Right ventricle myocardium inferior (tissue), 1 donor: ENCODE measurements around the gene GPER1. TPM values are rescaled to one million over a fixed set of nuclear protein-coding genes. Genes with fewer than 3 reads are reported as not detected.

Experiments used
- ATAC-seq: fragments of 200-7000 bp; cut with Tn5 transposase; one replicate; pipeline ENCODE4 v1.9.1; 2020; ENCODE audit warnings: mild to moderate bottlenecking, moderate library complexity
- DNase-seq: peaks from one replicate; pipeline ENCODE4 v3.0.0; 2021; ENCODE audit errors: missing footprints
- intact Hi-C: fragments of 100-400 bp; cut with DNase I; formaldehyde crosslinking; loops from one replicate; pipeline ENCODE4 v1.11.0; 2022
- total RNA-seq: library from RNA; stranded (reverse); fragmentation: NEBNext Ultra II Directional; extraction: Animal tissue kit (Norgen Biotek cat#: 25700); gene quantifications from one replicate; pipeline ENCODE4 v1.2.1, GENCODE V29; 2021
- donor health status: DM: no; HTN: yes; CAD: no; lungs with severe emphysema.

Gene GPER1
- total RNA-seq, 1 donor from 2014 or later = 3.6 TPM

GRCh38 chr7:1095621-1096155 is 7.8 kb downstream of the GPER1 start:
- DNase-seq (peak; percentile 50), ATAC-seq (peak; percentile 18)
- intact Hi-C loops = no loop called here

DNA sequence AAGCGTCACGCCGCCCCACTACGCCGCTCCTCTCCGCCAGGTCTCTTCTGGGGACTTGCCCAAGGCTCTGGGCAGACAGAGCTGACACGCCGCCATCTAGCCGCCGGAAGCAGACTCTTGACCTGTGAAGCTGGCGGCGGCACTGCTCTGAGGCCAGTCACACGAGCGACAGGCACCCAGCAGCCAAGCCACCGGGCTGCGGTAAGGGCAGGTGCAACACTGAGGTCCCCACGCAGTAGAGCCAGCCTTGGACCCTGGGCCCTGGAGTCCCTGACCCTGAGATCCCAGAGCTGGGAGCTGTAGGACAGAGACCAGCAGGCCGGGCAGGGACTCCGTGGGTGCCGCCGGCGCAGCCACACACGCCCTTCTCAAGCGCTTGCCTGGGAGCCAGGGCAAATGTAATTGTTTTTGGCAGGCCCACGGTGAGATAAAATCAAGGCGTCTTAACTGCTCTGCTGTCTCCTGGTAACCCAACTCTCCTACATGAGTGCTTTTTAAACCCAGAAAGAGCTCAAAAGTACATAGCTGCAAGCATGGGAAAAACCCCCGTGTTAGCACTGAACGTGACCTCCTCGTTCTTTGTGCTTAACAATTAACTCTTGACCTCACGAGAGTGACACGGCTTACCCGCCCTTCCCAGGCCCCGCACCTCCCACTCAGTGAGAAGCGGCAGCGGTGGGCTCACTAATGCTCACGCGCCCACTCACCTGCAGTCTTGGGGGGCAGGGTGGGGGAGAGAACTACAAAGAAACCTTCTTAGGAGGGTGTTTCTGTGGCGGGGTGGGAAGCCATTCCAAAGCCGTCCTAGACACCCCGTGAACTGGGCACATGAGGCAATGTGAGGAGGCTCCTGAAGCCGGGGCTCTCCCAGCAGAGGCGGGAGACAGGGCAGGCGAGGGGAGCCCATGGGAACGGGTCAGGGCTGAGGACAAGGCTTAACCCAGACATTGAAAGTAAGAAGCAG is 8.5 kb downstream of the GPER1 start:
- DNase-seq (peak; percentile 62), ATAC-seq (peak; percentile 35)
- intact Hi-C loops = no loop called here

DNA sequence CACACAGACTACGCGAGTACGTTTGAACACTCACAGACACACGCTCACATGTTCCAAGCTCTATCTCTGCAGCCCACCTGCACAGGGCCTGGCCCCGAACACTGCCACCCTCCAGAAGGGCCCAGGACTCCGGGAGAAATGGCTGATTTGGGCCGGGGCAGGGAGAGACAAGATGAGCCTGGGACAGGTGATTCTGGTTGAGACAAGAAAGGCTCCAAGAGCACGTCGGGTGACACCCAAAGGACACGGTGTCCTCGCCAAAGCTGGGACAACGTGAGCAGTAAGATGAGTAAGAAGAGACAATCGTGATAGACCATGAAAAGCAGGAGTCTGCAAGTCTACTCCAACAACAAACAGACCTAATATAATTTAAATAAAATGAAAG is 9.2 kb downstream of the GPER1 start:
- intact Hi-C loops = no loop called here
- DNase-seq (peak; percentile 58), ATAC-seq (no peak)

- ATAC-seq (no peak), DNase-seq (peak; percentile 46)
- intact Hi-C loops = no loop called here
These were observed 10.6 kb downstream of the GPER1 start for GRCh38 chr7:1098243-1099153.

DNA sequence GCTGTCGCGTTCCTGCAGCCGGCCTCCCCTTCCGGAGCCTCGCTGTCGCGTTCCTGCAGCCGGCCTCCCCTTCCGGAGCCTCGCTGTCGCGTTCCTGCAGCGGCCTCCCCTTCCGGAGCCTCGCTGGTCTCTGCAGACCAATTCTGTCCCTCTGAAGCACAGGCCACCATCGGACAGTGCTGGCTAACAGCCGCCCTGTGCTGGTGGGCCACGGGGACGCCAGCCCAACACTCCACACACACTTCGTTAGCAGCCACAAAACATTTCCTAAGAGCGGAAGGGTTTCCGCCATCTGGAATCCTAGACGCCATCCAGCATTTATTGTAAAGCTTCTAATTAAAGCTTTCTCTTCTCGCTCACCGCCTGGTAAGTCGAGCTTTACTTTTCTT is 11.2 kb downstream of the GPER1 start:
- peak; percentile 15 for DNase-seq
- intact Hi-C loops = no loop called here
- no peak for ATAC-seq

- peak; percentile 66 for DNase-seq
- intact Hi-C loops = no loop called here
- ATAC-seq = no peak
These were observed 11.7 kb downstream of the GPER1 start for GRCh38 chr7:1099637-1100036.

- intact Hi-C loops = no loop called here
- no peak for ATAC-seq
- no peak for DNase-seq
These were observed 12.5 kb downstream of the GPER1 start for GRCh38 chr7:1100386-1100785.

GRCh38 chr7:1100834-1101562 is 13.1 kb downstream of the GPER1 start:
- ATAC-seq = no peak
- peak; percentile 44 for DNase-seq
- intact Hi-C loops = no loop called here

- no peak for ATAC-seq
- peak; percentile 56 for DNase-seq
- intact Hi-C loops = no loop called here
These were observed 13.9 kb downstream of the GPER1 start for GRCh38 chr7:1101563-1102431.

DNA sequence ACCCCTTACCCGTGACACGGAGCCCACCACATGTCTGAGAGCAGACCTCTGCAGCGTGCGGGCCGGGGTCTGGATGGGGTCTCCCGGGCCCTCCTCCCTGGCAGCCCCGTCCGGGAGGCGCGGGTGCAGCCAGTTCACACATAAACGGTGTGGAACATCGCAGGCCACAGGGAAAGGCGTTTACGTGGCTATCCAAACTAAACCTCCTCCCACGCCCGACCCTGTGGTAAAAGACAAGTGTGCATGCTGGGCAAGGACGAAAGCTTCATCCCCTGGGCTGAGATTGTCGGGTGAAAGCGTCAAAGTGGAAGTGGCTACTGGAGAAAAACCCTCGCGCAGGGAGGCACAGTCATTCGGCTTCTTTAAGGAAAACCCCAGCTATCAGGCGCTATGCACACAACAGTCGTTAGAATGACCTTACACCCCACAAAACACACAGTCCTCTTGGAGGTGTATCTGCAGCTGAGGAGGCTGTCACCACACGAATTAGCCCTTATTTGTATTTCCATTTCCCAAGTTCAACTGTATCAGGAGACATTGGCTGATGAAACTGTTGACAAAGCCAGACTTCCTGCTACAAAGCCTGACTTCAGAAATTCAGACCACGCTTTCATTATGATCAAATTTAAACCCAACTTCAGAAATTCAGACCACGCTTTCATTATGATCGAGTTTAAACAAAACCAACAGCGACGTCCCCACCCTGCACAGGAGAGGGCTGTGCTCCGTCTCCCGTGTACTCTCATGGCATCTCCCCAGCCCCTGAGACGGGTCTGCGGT is 15.3 kb downstream of the GPER1 start:
- intact Hi-C loops = no loop called here
- DNase-seq (no peak), ATAC-seq (no peak)

GRCh38 chr7:1103789-1104515 is 16.0 kb downstream of the GPER1 start:
- intact Hi-C loops = no loop called here
- ATAC-seq (no peak), DNase-seq (peak; percentile 57)

GRCh38 chr7:1104516-1105179 is 16.7 kb downstream of the GPER1 start:
- no peak for DNase-seq
- intact Hi-C loops = no loop called here

GRCh38 chr7:1105189-1105588 is 17.3 kb downstream of the GPER1 start:
- DNase-seq = peak; percentile 64
- ATAC-seq = no peak
- intact Hi-C loops = no loop called here

More at GRCh38 chr7:1104516-1105179, 16.7 kb downstream of the GPER1 start:
- no peak for ATAC-seq

- intact Hi-C loops = no loop called here
- peak; percentile 51 for DNase-seq
- ATAC-seq = no peak
These were observed 18.3 kb downstream of the GPER1 start for GRCh38 chr7:1106063-1106792.

- no peak for ATAC-seq
- DNase-seq = peak; percentile 35
- intact Hi-C loops = no loop called here
These were observed 19.0 kb downstream of the GPER1 start for GRCh38 chr7:1106793-1107421.
